Measurements from ENCODE around the gene NCAPG2.

- no peak for TF ChIP-seq SIN3A (IDR thresholded peaks at IDR 0.05; ENCODE audit: borderline replicate concordance, insufficient read depth, low read length)
- TF ChIP-seq REST (IDR thresholded peaks at IDR 0.05; ENCODE audit: insufficient read depth in 1 of 2, low read depth in 2 of 2, low read length in 2 of 2), result no peak
- no peak for TF ChIP-seq TAF1 (IDR thresholded peaks at IDR 0.05; ENCODE audit: borderline replicate concordance, insufficient read depth, low read length)
- TF ChIP-seq POLR2AphosphoS5 (IDR thresholded peaks at IDR 0.05; ENCODE audit: low read depth, low read length), result no peak
- TF ChIP-seq FOXP2 (optimal IDR thresholded peaks at IDR 0.05; ENCODE audit: borderline replicate concordance, extremely low read depth, extremely low read length, insufficient read depth), result no peak
These were observed 738 bp upstream of the NCAPG2 start for GRCh38 chr7:158705234-158705850.

All from PFSK-1 (cell line).